T follicular helper cell (primary cell): ENCODE measurements around the gene ATP1A1.

Source experiments
- DNase-seq: peaks from one replicate; pipeline ENCODE4 v3.0.0-alpha.2; 2020; ENCODE audit warnings: low read depth

The ATP1A1 gene

DNA sequence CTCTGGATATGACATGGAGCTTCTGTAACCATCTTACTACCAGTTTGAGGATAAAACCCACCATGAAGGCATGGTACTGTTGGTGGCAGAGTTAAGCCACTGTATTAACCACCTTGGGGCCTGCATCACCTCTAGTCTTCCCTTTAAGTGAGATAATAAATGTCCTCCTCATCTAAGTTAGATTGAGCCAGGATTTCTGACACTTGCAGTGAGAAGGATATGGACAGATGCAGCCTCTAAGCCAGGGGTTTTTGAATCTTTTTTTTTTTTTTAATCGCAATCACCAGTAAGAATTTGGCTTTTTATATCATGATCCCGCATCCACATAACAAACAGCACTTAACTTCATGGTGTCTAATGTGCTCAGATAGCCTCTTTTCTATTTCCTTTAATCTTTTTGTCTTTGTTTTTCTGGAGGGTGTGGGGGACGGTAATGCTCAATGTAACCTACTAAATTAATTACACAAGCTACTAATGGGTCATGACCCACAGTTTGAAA is 42.2 kb downstream of the ATP1A1 start:
- no peak for DNase-seq

DNA sequence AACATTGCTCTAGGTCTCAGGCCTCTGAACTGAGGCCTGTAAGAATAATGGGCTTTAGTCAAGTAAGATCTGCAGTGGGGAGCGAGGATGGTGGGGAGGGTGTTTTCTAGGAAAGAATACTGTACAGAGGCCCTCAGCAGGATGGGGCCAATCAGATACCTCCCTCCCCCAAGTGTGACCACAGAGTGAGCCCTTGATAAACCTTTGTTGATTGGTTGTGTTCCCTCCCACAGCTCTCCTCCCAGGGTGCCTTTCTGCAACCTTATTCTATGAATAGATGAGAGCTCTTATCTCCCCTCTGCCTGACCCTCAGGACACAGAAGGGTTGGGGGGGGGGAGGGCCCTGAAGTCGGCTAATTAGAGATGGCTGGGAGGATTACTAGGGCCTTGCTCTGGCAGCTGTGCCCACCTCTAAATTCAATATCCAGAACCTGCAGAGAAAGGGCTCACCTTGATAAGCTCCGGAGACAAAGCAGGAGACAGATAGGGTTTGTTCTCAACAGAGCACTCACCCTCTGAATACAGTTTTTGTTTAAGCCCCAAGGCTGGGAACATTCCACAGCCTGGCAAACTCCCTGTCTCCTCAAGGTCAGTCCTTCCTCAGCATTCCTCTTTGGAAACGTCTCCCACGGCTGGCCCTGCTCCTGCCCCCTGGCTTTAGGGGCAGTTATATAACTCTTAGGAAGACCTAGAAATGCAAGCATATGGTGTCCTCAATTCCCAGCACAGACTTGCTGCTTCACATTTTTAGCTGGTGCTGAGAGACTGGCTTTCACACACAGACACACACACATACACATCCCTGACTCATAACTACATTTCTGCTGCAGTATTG is 42.9 kb downstream of the ATP1A1 start:
- DNase-seq, result no peak

DNA sequence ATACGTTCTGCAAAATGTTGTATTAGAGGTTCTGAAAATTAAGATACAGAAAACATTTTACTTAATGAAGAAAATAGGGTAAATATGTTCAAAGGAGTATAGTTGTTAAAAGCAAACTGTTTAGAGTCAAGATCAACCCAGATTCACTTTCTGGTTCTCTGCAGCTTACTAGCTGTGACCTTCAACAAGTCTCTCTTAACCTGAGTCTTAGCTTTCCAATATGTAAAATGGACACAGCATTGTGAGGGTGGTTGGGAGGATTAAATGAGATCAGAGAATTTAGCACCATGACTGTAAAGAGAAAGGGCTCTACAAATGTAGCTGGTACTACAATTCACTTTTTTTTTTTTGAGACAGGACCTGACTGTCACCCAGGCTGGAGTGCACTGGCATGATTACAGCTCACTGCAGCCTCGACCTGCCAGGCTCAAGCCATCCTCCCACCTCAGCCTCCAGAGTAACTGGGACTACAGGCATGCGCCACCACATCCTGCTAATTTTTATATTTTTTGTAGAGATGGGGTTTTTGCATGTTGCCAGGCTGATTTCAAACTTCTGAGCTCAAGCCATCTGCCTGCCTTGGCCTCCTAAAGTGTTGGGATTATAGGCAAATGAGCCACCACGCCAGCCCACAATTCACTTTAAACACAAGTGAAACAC is 43.9 kb downstream of the ATP1A1 start:
- no peak for DNase-seq

DNA sequence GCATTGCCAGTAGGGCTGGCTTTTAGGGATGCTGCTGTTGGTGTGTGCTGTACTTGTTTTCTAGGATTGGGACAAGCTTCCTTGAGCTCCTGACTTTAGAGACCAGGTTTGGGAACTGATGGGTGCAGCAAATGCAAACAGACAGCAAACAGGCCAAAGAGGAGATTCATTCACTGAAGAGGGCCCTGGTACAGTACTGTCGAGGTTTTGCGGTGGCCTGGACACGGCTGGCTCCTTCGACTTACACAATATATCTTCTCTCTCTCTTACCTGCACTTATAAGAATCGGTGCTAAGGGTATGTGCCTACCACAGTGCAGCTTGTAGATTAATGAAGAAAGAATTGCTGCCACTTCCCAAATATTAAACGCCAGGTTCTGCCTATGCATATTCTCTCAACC is 44.6 kb downstream of the ATP1A1 start:
- DNase-seq, result no peak

DNA sequence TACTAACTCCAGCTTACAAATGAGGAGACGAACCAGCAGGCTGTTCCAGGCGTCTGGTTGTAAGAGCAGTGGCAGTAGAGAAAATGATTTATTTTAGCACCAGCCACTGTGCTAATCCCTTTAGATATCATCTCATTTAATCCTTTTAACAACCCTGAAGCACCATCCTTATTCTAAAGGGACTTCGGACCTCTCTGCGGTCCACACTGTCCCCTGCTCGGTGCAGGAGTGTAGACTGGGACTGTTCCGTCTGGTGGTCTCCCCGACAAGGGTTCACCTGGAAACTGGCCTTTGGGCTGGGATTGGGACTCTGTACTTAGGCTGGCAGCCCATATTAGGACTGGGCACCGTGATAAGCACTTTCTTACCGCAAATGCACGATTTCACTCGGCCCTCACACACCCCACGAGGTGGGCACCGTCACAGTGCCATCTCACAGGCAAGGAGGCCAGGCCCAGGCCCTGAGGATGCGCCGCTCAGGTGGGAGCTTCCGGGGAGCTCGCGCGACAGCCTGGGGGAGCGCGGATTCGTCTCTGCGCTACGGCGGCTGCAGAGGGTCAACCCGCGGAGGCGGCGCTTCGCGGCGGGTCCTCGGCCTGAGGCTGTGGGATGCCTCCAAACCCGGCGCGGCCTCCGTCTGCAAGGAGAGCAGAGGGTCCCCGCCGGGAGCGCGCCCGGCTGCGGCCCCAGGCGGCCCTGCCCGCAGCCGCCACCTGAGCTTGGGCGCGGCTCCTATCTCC is 45.2 kb downstream of the ATP1A1 start:
- peak; percentile 83 for DNase-seq

DNA sequence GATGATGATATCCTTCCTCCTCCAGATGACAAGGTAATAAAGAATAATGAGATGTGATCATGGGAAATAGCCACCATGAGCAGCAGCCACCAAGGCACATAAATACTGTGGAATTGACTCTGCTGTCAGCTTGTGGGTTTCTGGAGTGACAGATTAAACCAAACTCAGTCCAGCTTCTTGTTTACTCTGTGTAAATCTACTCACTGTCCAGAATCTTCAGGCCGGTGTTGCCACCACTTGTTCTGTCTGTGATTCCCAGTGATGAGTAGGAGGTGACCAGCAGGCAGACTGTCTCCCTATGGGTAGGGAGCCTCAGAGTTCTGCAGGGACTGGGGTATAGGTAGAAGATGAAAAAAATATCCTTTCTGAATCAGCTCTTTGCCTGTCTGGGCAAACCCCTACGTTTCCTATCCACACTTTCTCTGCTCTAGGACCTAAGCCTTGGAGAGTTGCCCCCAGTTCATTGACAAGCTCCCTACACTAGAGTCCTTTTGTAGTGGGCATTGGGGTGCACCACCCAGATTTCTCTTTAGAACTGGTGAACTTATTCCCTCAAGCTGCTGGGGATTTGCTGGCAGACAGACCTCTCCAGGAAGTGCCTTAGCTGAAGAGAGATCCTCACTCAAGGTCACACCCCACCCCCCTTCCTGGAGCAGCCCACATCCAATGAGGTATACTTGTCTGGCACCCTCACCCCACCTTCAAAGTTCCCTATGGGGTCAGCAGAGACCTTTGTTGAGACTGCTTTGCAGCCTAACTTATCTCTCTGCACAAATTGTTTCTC is 47.6 kb downstream of the ATP1A1 start:
- DNase-seq, result no peak

DNA sequence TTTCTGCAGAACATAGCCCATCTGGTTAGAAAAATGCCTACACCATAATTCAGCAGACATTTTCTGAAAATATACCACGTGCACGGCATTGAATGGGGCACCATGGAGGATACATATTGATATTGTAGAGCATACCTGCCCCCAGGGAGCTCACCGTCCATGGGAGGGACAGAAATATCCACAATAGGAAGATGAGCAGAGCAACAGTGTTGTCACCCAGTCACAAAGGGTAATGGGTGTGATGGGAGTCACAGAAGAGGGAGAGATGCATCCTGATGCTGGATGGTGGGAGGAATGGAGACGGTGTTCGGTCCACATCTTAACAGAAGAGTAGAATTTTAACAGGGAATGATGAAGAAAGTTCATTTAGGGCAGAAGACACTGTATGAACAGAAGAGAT is 51.4 kb downstream of the ATP1A1 start:
- DNase-seq, result no peak

DNA sequence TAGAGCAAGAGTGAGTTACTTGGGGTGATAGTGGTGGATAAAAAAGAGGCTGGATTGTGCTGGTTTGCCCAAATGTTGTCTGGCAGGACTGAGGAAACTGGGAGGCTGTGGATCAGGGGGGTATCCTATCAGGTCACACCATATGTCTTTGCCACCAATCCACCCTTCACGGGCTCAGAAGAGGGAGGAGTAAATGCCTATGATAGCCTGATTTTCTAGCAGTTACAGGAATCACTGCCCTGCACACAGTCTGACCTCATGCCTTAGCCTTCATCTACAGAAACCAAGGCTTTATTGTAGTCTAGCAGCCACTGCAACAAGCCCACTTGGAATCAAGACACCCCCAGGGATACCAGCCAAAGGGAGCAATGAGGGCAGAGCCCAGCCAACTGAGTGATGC is 51.8 kb downstream of the ATP1A1 start:
- no peak for DNase-seq

DNA sequence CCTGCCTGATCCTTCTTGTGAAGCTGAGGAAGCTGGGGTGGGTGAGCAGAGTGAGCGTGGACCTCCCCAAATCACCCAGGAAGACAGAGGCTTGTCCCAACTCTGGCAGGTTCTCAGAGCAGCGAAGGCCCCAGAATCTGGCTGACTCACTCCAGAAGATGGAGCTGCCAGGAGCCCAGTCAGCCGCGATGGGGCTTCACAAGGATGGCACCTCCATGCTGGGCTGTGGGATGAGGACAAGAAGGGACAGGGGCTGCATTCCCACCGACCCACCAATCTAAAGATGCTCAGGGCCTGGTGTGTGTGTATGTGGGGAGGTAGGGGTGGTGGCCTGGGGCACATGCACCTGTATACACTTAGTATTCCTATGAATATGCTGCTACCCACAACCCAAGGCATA is 52.9 kb downstream of the ATP1A1 start:
- DNase-seq, result no peak

DNA sequence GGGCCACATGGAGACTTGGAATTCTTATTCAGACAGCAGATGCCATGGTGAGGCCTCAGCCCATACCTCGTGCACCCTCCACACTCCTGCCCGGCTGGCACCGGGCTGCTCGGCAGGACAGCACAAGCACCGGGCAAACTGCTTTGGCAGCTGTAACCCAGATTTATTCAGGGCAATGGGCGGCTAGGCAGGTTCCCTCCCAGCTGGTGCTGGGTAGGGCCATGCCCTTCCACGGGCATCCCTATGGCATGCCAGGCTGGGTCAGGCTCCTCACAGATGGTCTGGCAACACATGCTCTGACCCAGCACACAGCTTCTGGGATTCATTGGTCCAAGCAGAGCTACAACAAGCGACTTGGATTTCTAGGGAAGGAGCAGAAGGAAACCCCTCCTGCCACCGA is 53.4 kb downstream of the ATP1A1 start:
- DNase-seq, result no peak

DNA sequence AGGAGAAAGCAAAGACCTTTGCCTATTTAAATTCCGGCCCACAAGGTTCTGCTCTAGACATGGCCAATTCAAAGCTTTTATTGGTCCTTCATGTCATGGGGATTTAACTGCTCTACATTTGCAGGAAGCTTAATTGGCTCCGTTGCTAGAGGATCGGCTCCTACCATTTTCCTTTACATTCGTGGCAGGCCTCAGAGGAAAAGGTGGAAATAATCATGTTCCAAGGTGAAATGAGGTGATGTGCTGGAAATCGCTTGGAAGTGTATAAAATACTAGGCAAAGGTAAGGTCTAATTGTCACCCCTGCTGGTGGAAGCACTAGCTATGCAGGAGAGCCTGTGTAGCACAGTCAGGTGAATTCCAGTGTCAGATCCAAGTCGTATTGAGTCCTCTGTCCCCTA is 55.5 kb downstream of the ATP1A1 start:
- DNase-seq, result no peak

DNA sequence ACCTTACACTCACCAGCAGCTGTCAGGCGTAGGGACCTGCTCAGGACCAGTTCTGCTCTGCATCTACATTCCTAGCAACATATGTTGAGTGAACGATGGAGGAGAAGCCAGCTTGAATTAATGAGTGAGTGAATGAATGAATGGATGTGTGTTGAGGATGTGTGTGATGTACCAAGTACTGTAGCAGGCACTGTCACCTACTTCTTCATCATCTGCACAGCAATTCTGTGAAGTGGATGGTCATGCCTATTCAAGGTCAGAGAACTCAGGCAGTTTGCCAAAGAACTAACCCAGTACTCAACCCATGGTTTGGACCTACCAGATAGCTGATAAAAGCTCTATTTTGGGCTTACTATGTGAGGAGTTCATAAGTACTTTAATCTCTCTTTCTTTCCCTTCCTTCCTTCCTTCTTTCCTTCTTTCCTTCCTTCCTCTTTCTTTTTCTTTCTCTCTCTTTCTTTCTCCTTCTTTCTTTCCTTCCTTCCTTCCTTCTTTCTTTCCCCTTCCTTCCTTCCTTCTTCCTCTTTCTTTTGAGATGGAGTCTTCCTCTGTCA is 56.9 kb downstream of the ATP1A1 start:
- DNase-seq, result no peak

DNA sequence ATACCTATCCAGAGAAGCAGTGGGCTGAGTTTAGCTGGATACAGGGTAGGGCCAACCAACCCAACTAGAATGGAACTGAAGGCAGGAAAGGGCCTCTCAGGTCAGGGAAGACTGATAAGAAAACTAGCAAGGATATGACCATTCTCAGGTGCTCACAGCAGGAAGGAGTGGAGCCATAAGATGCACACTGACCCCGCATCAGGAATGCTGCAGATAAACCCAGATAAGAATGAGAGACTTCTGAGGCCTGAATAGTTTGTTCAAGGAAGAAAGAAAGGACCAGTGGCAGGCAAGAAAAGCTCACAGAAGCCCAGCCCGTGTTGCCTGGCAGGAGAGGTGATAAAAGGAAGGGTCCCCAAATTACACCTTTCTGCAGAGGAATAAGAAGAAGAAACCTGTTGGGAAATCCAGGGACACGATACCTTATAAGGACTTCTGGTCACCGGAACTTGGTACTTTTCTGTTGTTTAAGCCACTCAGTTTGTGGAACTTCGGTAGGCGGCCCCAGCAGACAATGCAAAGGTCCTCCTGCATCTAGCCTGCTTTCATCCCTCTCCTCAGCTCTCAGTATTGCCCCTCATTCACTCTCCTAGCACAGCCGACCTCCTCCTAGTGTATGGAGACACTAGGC is 58.9 kb downstream of the ATP1A1 start:
- DNase-seq, result no peak

DNA sequence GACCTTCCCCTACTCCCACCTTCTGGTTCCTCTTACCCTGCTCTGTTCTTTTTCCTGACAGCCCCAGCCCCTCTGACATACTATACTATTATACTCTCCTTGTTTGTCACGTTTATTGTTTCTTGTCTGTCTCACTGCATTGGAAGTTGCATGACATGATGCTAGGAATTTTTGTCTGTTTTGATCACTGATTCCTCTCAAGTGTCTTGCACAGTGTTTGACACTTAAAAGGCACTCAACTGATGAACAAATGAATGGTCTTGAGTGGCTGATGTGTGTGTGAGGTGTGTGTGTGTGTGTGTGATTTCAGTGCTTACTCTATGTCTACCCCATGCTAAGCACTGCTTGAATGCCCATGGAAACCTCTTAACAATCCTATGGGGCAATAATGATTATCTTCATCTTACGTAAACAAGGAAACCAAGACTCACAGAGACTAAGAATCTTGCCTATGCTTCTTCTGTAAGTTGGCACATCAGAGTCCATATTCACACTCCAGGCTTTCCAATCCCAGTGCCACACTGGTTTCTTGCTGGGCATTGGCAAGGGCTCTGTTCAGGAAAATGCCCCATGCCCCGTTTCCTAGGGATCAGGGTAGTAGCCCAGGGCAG is 59.7 kb downstream of the ATP1A1 start:
- DNase-seq, result no peak

DNA sequence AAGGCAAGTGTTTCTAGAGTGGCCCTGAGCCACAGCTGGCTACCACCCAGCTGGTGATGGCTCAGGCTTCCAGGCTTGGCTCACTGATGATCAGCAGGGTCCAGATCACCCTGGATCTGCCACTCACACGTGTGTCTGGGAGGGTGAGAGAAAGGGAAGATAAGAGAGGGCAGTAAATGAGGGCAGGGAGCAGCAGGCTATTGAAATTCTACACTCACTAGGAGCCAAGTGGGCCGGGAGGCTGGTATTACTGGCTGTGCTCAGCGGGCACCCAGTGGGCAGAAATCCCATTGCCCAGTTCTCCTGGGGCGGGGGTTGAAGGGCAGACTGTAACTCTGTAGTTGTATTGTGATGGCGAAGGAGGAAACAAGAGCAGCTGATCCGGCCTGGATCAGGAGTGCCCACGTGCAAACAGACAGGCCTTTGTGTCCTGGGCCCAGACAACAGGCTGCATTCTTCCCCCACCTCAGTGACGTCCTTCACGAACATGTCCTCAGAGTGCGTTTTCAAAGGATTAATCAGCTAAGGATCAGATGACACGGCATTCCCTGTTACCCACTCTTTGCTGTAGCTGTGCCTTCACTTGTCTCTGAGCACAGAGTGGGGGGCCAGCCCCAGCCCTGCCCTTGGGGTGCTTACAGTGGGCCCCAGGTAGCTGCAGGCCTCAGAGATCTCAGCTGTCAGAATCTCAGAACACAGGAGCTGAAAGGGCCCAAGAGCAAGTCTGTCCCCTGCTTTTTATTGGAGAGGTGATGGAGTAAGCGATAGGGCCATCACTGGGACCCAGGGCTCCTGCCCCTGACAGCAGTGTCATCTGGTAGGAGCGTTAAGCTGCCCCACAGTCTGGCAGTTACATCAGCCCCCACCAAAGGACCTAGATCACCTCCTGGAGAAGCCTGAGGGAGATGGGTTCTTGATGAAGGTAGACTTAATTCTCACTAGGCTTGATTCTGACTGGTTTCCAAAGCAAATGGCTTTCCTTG is 60.5 kb downstream of the ATP1A1 start:
- DNase-seq, result no peak

DNA sequence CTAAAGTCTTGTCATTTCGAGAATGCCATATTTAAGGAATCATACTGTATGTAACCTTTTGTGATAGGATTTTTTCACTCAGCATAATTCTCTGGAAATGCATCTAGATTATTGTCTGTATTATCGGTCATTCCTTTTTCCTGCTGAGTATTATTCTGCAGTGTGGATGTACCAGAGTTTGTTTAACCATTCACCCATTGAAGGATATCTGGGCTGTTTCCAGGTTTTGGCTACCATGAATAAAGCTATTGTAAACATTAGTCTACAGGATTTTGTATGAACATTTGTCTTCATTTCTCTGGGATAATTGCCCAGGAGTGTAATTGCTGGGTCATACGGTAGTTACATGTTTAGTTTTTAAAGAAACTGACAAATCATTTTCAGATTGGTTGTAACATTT is 61.8 kb downstream of the ATP1A1 start:
- DNase-seq, result no peak

DNA sequence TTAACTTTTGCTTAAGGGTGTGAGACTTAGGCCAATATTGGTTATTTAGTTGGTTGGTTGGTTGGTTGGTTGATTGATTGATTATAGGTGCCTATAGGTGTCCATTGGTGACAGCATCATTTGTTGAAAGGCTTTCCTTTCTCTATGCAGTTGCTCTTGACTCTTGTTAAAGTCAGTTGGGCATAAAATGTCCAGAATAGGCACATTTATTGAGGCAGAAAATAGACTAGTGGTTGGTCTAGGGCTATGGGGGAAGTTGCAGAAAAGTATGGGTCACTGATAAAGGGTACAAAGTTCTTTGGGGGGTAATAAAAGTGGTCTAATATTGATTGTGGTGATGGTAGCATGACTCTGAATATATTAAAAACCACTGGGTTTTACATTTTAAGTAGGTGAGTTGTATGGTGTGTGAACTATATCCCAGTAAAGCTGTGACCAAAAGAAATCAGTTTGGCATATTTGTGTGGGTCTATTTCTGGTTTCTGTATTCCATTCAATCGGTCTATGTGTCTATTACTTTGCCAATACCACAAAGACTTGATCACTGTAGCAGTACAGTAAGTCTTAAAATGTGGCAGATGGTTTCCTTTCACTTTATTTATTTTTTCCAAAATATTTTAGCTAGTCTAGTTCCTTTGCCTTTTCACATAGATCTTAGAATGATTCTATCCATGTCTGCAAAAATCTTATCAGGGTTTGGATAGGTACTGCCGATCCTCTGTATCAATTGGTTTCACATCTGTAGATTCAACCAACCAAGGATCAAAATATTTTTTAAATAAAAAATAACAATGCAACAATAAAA is 63.0 kb downstream of the ATP1A1 start:
- DNase-seq, result no peak

DNA sequence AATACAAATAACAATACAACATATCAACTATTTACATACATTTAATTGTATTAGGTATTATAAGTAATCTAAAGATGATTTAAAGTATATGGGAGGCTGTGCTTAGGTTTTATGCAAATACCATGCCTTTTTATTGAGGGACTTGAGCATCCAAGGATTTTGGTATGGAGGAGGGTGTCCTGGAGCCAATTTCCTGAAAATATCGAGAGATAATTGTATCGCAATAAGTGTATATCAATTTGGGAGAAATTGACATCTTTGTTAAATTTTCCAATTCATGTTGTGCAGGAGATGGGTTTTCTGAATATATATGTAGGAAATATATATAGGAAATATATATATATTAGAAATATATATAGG is 63.5 kb downstream of the ATP1A1 start:
- DNase-seq, result no peak

DNA sequence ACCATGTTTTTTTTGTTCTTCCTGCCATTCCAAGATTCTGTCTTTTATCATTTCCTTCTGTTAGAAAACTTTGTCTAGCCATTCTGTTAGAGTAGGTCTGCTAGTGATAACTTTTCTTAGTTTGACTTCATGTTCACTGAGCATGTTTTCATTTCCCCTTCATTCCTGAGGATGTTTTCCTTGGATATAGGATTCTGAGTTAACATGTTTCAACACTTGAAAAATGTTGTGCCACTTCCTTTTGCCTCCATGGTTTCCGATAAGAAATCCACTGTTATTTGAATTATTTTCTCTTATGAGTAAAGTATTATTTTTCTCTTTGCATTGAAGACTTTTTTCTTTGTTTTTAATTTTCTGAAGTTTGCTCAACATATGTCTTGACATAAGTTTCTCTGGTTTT is 66.7 kb downstream of the ATP1A1 start:
- DNase-seq, result no peak
